ENCODE measurements around the gene GART.

The GART gene

DNA sequence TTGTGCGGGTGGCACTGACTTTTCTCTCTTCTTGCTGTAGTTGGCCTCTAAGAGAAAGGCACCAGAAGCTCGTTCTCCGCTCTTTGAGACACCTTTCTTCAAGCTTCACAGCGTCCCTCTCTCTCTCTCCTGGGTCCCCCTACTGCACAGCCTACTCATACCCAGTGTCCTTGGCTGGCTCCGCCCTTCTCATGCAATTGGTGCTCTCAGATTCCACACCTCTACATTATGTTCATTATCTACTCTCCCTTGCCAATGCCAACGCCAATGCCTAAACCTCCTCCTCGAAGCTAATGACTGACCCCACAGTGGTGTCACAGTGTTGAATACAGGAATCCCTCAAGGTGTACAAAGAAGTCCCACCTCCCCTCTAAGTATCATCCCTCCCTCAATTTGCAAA, 45.6 kb downstream of the GART start:
- DNase-seq, result no peak
- Histone ChIP-seq H3K27me3 (ENCODE audit: insufficient read depth, low read length, poor library complexity) (no peaks in the 10 kb centered on the region), H4K5ac (ENCODE audit: low read length) (no peak overlapping the region), H3K56ac (ENCODE audit: low read length) (no peak overlapping the region), H3K9ac (ENCODE audit: low read length) (no peak overlapping the region), H3K36me3 (ENCODE audit: control insufficient read depth, insufficient read depth, low read length) (no peaks in the 10 kb centered on the region), H2AK5ac (ENCODE audit: low read length) (no peak overlapping the region), H3K4me2 (ENCODE audit: low read length) (no peak overlapping the region), H3K4ac (ENCODE audit: low read depth, low read length) (no peak overlapping the region), H2BK15ac (replicated peaks; ENCODE audit: low read depth) (no peak overlapping the region), H3K79me1 (ENCODE audit: low read length) (no peaks in the 10 kb centered on the region), H3K18ac (ENCODE audit: low read length) (no peak overlapping the region), H3K79me2 (ENCODE audit: control insufficient read depth, insufficient read depth, low read length) (no peaks in the 10 kb centered on the region), H3K23ac (ENCODE audit: low read length) (no peak overlapping the region), H3K4me3 (ENCODE audit: low read length) (no peak overlapping the region), H2BK120ac (ENCODE audit: low read depth, low read length) (no peak overlapping the region), H4K8ac (ENCODE audit: low read depth, low read length) (no peak overlapping the region), H3K27ac (ENCODE audit: low read depth, low read length) (no peak overlapping the region), H2BK5ac (ENCODE audit: low read length) (no peak overlapping the region), H3K4me1 (ENCODE audit: control insufficient read depth, low read depth, low read length) (no peaks in the 10 kb centered on the region)
- no CpG with 5 or more reads among the region's 7 CpGs for WGBS (ENCODE audit: extremely low coverage, insufficient coverage, low lambda C conversion rate)

DNA sequence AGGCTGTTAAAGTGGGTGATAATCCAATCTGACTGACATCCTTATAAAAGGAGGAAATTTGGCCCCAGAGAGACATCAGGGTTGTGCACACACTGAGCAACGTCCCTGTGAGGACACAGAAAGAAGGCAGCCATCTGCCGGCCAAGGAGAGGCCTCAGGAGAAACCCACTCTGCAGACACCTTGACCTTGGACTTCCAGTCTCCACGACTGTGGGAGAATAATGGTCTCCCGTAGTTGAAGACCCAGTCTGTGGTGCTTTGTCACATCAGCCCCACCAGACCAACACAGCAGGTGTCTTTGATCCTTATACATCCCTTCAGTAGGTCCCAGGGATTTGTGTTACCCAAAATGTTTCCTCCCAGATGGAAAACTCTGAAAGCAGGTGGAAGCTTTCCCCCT, 46.2 kb downstream of the GART start:
- H3K23ac ChIP-seq (ENCODE audit: low read length), result no peak overlapping the region
- no peak overlapping the region for H3K9ac ChIP-seq (ENCODE audit: low read length)
- no peaks in the 10 kb centered on the region for H3K27me3 ChIP-seq (ENCODE audit: insufficient read depth, low read length, poor library complexity)
- H3K4me2 ChIP-seq (ENCODE audit: low read length), result no peak overlapping the region
- WGBS (ENCODE audit: extremely low coverage, insufficient coverage, low lambda C conversion rate), result no CpG with 5 or more reads among the region's 4 CpGs
- H2AK5ac ChIP-seq (ENCODE audit: low read length), result no peak overlapping the region
- no peaks in the 10 kb centered on the region for H3K79me2 ChIP-seq (ENCODE audit: control insufficient read depth, insufficient read depth, low read length)
- H3K4ac ChIP-seq (ENCODE audit: low read depth, low read length), result no peak overlapping the region
- no peaks in the 10 kb centered on the region for H3K79me1 ChIP-seq (ENCODE audit: low read length)
- DNase-seq, result no peak
- no peak overlapping the region for H2BK5ac ChIP-seq (ENCODE audit: low read length)
- H2BK120ac ChIP-seq (ENCODE audit: low read depth, low read length), result no peak overlapping the region
- peaks cover 2% of the 10 kb centered on the region for H3K4me1 ChIP-seq (ENCODE audit: control insufficient read depth, low read depth, low read length)
- H4K5ac ChIP-seq (ENCODE audit: low read length), result no peak overlapping the region
- no peak overlapping the region for H2BK15ac ChIP-seq (replicated peaks; ENCODE audit: low read depth)
- H3K56ac ChIP-seq (ENCODE audit: low read length), result no peak overlapping the region
- no peak overlapping the region for H4K8ac ChIP-seq (ENCODE audit: low read depth, low read length)
- H3K27ac ChIP-seq (ENCODE audit: low read depth, low read length), result no peak overlapping the region
- no peaks in the 10 kb centered on the region for H3K36me3 ChIP-seq (ENCODE audit: control insufficient read depth, insufficient read depth, low read length)
- no peak overlapping the region for H3K18ac ChIP-seq (ENCODE audit: low read length)
- H3K4me3 ChIP-seq (ENCODE audit: low read length), result no peak overlapping the region

DNA sequence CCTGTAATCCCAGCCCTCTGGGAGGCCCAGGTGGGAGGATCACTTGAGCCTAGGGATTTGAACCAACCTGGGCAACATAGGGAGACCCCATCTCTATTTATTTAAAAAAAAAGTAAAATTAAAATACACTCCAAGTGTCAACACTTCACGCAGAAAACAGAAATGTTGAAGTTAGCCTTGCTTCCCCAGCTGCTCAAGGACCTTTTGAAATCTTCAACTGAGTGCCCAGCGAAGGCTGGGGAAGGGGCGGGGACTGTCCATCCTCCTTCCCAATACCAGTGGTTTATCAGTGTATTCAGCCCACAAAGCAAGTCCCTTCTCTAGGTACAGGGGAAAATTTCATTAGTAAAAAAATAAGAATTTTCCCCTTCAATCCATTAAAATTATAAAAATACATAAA, 48.2 kb downstream of the GART start:
- Histone ChIP-seq H3K4me2 (ENCODE audit: low read length) (no peak overlapping the region), H4K8ac (ENCODE audit: low read depth, low read length) (no peak overlapping the region), H3K18ac (ENCODE audit: low read length) (no peak overlapping the region), H2BK5ac (ENCODE audit: low read length) (no peak overlapping the region), H3K36me3 (ENCODE audit: control insufficient read depth, insufficient read depth, low read length) (no peaks in the 10 kb centered on the region), H3K4ac (ENCODE audit: low read depth, low read length) (no peak overlapping the region), H3K79me1 (ENCODE audit: low read length) (no peaks in the 10 kb centered on the region), H2AK5ac (ENCODE audit: low read length) (no peak overlapping the region), H3K27ac (ENCODE audit: low read depth, low read length) (no peak overlapping the region), H2BK120ac (ENCODE audit: low read depth, low read length) (no peak overlapping the region), H3K9ac (ENCODE audit: low read length) (no peak overlapping the region), H3K79me2 (ENCODE audit: control insufficient read depth, insufficient read depth, low read length) (no peaks in the 10 kb centered on the region), H2BK15ac (replicated peaks; ENCODE audit: low read depth) (no peak overlapping the region), H3K56ac (ENCODE audit: low read length) (no peak overlapping the region), H4K5ac (ENCODE audit: low read length) (no peak overlapping the region), H3K23ac (ENCODE audit: low read length) (no peak overlapping the region), H3K4me1 (ENCODE audit: control insufficient read depth, low read depth, low read length) (peaks cover 2% of the 10 kb centered on the region), H3K4me3 (ENCODE audit: low read length) (no peak overlapping the region), H3K27me3 (ENCODE audit: insufficient read depth, low read length, poor library complexity) (no peaks in the 10 kb centered on the region)
- no peak for DNase-seq
- no CpG with 5 or more reads among the region's 3 CpGs for WGBS (ENCODE audit: extremely low coverage, insufficient coverage, low lambda C conversion rate)

DNA sequence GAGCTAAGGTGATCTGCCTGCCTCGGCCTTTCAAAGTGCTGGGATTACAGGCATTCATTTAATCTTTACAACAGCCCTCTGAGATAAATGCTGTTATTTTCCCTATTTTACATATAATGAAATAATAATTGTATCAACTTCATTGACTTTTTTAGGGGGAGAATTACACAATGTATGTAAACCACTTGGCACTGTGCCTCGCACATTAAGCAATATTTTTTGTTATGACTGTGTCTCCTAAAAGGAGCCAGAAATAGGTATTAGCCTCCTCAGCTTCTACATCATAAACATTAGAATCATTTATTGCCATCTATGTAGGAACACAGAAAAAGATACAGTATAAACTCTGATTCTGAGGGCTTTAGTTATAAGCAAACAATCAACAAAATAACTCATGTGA, 49.3 kb downstream of the GART start:
- H2BK5ac ChIP-seq (ENCODE audit: low read length), result no peak overlapping the region
- H3K27me3 ChIP-seq (ENCODE audit: insufficient read depth, low read length, poor library complexity), result no peaks in the 10 kb centered on the region
- no peak overlapping the region for H3K23ac ChIP-seq (ENCODE audit: low read length)
- peaks cover 2% of the 10 kb centered on the region for H3K4me1 ChIP-seq (ENCODE audit: control insufficient read depth, low read depth, low read length)
- no peak overlapping the region for H3K9ac ChIP-seq (ENCODE audit: low read length)
- no peak overlapping the region for H3K27ac ChIP-seq (ENCODE audit: low read depth, low read length)
- no peaks in the 10 kb centered on the region for H3K79me2 ChIP-seq (ENCODE audit: control insufficient read depth, insufficient read depth, low read length)
- no peak overlapping the region for H4K8ac ChIP-seq (ENCODE audit: low read depth, low read length)
- H3K79me1 ChIP-seq (ENCODE audit: low read length), result no peaks in the 10 kb centered on the region
- H2BK15ac ChIP-seq (replicated peaks; ENCODE audit: low read depth), result no peak overlapping the region
- H3K36me3 ChIP-seq (ENCODE audit: control insufficient read depth, insufficient read depth, low read length), result no peaks in the 10 kb centered on the region
- no peak overlapping the region for H3K4me2 ChIP-seq (ENCODE audit: low read length)
- no peak overlapping the region for H3K4ac ChIP-seq (ENCODE audit: low read depth, low read length)
- no peak overlapping the region for H2BK120ac ChIP-seq (ENCODE audit: low read depth, low read length)
- H2AK5ac ChIP-seq (ENCODE audit: low read length), result no peak overlapping the region
- no CpG with 5 or more reads among the region's 2 CpGs for WGBS (ENCODE audit: extremely low coverage, insufficient coverage, low lambda C conversion rate)
- no peak overlapping the region for H3K56ac ChIP-seq (ENCODE audit: low read length)
- no peak overlapping the region for H3K18ac ChIP-seq (ENCODE audit: low read length)
- no peak for DNase-seq
- no peak overlapping the region for H4K5ac ChIP-seq (ENCODE audit: low read length)
- H3K4me3 ChIP-seq (ENCODE audit: low read length), result no peak overlapping the region

DNA sequence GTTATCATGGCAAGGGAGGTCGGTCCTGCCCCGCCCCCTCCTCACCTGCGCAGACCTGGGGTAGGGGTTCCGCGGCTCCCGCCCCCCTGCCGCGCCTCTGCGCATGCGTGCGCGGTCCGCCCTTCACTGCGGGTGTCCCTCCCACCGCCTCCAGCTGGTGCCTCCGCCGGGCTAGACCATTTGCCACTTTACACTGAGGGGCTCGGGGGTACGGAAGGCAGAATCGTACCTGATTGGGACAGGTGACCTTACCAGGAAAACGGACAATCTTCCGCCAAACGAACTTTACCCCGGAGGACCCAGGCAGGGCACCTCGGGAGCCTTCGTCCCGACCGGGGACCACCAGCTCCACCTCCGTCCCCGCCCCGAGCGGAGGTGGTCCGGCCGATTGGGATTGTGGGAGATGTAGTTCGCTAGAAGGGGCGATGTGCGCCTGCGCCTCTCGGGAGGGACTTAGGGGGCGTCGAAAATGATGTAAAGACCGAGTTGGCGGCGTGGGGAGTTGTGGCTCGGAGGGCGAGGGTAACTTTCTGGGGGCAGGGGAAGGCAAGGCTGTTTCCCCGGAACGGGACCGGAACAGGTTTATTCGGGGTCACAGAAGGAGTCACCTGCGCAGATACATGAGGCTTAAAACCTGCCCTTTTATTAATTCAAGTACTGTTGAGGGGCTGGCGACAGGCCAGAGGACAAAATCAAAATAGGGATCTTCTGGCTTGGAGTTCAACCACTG, 50.4 kb downstream of the GART start, which contains the start of gene DNAJC28:
TSS of gene DNAJC28 (minus strand) at position 344 of the 730 bp plus-strand sequence. CDS start 2,323 bp downstream, outside the sequence.
- Histone ChIP-seq H3K79me2 (ENCODE audit: control insufficient read depth, insufficient read depth, low read length) (no peaks in the 10 kb centered on the region), H3K56ac (ENCODE audit: low read length) (peak within 1 kb of the TSS; percentile 90), H3K27ac (ENCODE audit: low read depth, low read length) (no peak within 1 kb of the TSS)

DNA sequence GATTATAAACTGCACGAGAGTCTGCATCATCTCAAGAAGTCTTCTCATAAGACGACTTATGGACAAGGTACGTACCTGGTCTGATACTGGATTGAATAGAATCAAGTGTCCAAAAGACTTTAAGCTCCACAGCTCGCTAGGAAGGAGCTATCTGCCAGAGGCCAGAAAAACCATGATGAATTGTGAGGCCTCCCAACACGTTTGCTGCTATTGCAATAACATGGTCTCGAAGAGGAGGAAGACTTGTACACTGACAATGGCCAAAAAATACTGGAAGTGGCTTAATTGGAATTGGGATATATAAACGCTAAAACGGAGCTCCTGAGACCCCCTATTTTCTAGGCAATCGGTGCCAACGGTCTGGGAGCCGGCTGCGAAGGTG, 50.9 kb downstream of the GART start:
- H2BK120ac ChIP-seq (ENCODE audit: low read depth, low read length), result no peak overlapping the region
- H2AK5ac ChIP-seq (ENCODE audit: low read length), result no peak overlapping the region
- no peaks in the 10 kb centered on the region for H3K27me3 ChIP-seq (ENCODE audit: insufficient read depth, low read length, poor library complexity)
- no peak overlapping the region for H2BK5ac ChIP-seq (ENCODE audit: low read length)
- no peak overlapping the region for H3K18ac ChIP-seq (ENCODE audit: low read length)
- DNase-seq, result no peak
- H3K23ac ChIP-seq (ENCODE audit: low read length), result no peak overlapping the region
- H4K5ac ChIP-seq (ENCODE audit: low read length), result no peak overlapping the region
- peak overlapping the region; percentile 47 for H3K4me2 ChIP-seq (ENCODE audit: low read length)
- H3K4me3 ChIP-seq (ENCODE audit: low read length), result peak overlapping the region; percentile 66
- H3K9ac ChIP-seq (ENCODE audit: low read length), result peak overlapping the region; percentile 78
- H3K56ac ChIP-seq (ENCODE audit: low read length), result peak overlapping the region; percentile 73
- no peaks in the 10 kb centered on the region for H3K79me2 ChIP-seq (ENCODE audit: control insufficient read depth, insufficient read depth, low read length)
- H3K4ac ChIP-seq (ENCODE audit: low read depth, low read length), result no peak overlapping the region
- no peak overlapping the region for H4K8ac ChIP-seq (ENCODE audit: low read depth, low read length)
- H3K4me1 ChIP-seq (ENCODE audit: control insufficient read depth, low read depth, low read length), result peaks cover 2% of the 10 kb centered on the region
- WGBS (ENCODE audit: extremely low coverage, insufficient coverage, low lambda C conversion rate), result no CpG with 5 or more reads among the region's 12 CpGs
- no peaks in the 10 kb centered on the region for H3K36me3 ChIP-seq (ENCODE audit: control insufficient read depth, insufficient read depth, low read length)
- H2BK15ac ChIP-seq (replicated peaks; ENCODE audit: low read depth), result no peak overlapping the region
- H3K79me1 ChIP-seq (ENCODE audit: low read length), result no peaks in the 10 kb centered on the region
- H3K27ac ChIP-seq (ENCODE audit: low read depth, low read length), result no peak overlapping the region

More for the DNA sequence above, 50.4 kb downstream of the GART start, which contains the start of gene DNAJC28:
- Histone ChIP-seq H2BK5ac (ENCODE audit: low read length) (no peak within 1 kb of the TSS), H3K18ac (ENCODE audit: low read length) (no peak within 1 kb of the TSS), H3K79me1 (ENCODE audit: low read length) (no peaks in the 10 kb centered on the region), H4K5ac (ENCODE audit: low read length) (no peak within 1 kb of the TSS), H3K9ac (ENCODE audit: low read length) (peak within 1 kb of the TSS; percentile 78), H2AK5ac (ENCODE audit: low read length) (no peak within 1 kb of the TSS), H4K8ac (ENCODE audit: low read depth, low read length) (peak within 1 kb of the TSS; percentile 58), H3K36me3 (ENCODE audit: control insufficient read depth, insufficient read depth, low read length) (no peaks in the 10 kb centered on the region), H3K27me3 (ENCODE audit: insufficient read depth, low read length, poor library complexity) (no peaks in the 10 kb centered on the region), H3K4me3 (ENCODE audit: low read length) (peak within 1 kb of the TSS; percentile 66), H3K4me1 (ENCODE audit: control insufficient read depth, low read depth, low read length) (peaks cover 2% of the 10 kb centered on the region), H3K23ac (ENCODE audit: low read length) (no peak within 1 kb of the TSS), H2BK15ac (replicated peaks; ENCODE audit: low read depth) (no peak within 1 kb of the TSS), H2BK120ac (ENCODE audit: low read depth, low read length) (no peak within 1 kb of the TSS), H3K4me2 (ENCODE audit: low read length) (peak within 1 kb of the TSS; percentile 85), H3K4ac (ENCODE audit: low read depth, low read length) (no peak within 1 kb of the TSS)
- WGBS (ENCODE audit: extremely low coverage, insufficient coverage, low lambda C conversion rate), result no CpG with 5 or more reads among the region's 52 CpGs
- peak; percentile 95 for DNase-seq
